HG02943 (cell line): ENCODE measurements around the gene SYNE1.
"Not testable (repeated sequence)": the region's sequence is repeated elsewhere in the genome, so short reads cannot be mapped to it uniquely, and the experiment has no call there.

Source experiments
- ATAC-seq: cut with Tn5 transposase; IDR thresholded peaks from one replicate; pipeline ENCODE4 v1.9.1; 2021; ENCODE audit warnings: mild to moderate bottlenecking, low read depth, moderate library complexity; ENCODE audit not compliant: unreplicated experiment

SYNE1 gene

DNA sequence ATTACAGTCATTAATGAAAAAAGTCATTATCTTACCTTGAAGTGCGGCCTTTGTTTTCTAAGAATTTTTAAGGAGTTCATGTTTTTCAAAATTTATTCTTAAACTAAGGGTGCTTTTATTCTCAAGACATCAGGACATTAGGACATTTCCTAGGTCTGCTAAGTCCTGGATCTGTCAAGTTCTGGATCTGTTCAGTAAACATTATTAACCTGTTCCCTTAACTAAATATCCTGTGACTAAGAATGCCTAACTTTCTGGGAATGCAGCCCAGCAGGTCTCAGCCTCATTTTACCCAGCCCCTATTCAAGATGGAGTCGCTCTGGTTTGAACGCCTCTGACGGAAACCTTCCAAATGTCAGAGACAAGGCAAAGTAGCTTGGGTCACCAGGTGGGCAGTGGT, 302.6 kb downstream of the SYNE1 start:
- no peak for ATAC-seq

GRCh38 chr6:152330961-152331360, 306.2 kb downstream of the SYNE1 start:
- ATAC-seq = no peak

DNA sequence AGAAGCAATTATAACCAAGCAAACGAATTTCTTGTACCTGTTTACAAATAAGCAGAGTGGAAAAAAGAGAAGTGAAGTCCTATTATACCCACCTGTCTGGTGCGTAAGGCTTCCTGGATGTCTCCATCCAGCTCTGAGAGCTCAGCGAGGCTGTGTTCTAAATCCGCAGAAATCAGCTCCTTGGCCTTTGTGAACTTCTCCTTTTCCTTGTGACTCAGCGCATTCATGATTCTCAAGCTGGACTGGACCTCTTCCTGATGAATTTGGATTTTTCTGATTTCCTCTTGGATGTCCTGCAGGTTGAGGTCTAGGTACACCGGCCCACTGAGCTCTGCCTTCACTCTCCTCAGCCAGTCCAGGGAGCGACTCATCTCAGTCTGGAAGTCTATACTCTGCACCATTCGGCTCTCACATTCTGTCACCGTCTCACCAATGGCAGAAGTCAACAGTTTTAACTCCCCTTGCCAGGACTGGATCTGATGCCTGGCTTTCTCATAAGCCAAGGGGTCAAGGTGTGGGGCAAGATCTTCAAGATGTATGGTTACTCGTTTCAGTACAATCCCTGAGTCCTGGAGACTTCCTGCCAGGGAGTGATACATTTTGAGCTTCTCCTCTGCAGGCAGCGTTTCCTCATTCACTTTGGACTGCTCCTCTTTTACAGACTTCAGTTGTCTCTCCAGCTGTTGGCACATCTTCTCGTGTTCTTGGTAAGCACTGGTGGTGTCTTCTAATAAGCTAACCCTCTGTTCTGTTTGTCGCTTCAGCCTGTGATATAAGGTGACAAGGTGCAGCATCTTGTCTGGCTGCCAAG, 307.3 kb downstream of the SYNE1 start:
- no peak for ATAC-seq

GRCh38 chr6:152328200-152328599, 309.0 kb downstream of the SYNE1 start:
- ATAC-seq = not testable (repeated sequence)

DNA sequence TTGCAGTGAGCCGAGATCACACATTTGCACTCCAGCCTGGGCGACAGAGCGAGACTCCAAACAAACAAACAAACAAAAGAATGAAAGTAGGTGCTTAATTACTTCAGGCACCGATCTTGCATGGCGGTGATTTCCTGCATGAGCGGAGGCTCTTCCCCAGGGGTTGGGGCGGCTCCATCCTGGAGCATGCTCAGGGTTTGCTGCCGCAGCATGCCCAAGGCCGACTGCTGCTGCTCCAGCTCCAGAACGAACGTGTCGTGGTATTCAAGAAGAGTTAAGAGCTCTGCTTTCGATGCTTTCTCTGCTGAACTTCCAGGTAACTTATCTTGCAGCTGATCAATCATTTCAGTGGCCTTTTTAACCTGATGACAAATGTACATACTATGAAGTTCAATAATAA, 313.8 kb downstream of the SYNE1 start:
- ATAC-seq = no peak

- ATAC-seq = no peak
Observed at GRCh38 chr6:152318278-152318677, 318.9 kb downstream of the SYNE1 start.

- no peak for ATAC-seq
Observed at GRCh38 chr6:152316024-152316423, 321.1 kb downstream of the SYNE1 start.

GRCh38 chr6:152314483-152314832, 322.7 kb downstream of the SYNE1 start:
- ATAC-seq = no peak

GRCh38 chr6:152313542-152314482, 323.4 kb downstream of the SYNE1 start:
- ATAC-seq = no peak

DNA sequence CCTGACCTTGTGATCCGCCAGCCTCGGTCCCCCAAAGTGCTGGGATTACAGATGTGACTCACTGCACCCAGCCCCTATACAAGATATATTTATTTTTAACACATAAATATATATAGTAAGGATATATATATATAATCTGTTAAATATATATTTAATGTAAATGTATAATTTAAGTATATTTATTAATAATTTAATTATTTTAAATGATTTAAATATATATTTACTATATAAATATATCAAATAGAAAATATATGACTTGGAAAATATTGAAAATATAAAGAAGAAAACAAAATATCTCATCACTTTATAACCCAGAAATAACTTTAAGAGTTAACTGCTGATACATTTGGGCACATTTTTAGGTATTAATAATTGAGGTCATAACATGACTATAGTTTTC, 324.7 kb downstream of the SYNE1 start:
- ATAC-seq = no peak

DNA sequence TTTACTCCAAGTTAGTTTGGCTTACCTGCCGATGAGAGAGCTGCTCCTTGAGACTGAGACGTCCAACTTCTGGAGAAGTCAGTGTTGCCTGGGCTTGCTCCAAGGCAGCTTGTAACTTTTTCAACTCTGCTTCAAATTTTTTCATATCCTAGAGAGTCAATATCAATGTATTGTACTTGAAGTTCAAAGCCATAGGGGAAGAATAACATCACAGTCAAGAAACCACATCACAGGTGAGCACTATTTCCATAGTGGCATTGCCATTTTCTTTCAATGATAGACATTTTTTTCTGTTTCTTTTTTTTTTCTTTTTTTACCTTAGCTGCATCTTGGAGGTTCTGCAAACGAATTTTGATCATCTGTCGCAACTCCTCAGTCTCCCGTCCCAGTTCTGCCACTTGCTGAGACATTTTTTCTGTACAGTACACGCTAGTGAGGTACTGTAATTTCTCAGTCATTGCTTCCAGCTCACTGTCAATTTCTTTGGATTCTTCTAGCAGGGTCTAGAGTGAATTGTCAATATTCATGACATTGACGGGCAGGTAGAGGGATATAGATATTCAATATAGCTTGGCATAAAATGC, 326.7 kb downstream of the SYNE1 start:
- no peak for ATAC-seq

DNA sequence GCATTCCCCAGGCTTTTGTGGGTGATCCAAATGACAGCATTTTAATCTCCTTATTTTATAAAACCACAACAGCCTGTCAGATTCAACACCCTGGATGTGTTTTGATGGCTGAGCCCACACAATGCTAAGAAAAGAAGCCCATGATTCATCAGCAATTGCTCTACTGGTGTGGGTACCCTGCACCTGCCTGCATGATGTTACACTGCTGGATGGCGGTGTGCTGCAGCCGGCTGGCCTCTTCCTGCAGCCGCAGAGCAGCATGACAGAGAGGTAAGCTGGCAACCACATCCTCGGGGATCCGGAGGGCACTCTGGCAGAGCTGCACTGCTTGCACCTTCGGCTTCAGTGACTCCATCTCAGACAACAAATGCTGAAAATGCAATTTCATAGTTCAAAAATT, 327.5 kb downstream of the SYNE1 start:
- ATAC-seq = no peak

GRCh38 chr6:152309006-152309405, 328.2 kb downstream of the SYNE1 start:
- no peak for ATAC-seq

- no peak for ATAC-seq
Observed at GRCh38 chr6:152308306-152308705, 328.9 kb downstream of the SYNE1 start.

DNA sequence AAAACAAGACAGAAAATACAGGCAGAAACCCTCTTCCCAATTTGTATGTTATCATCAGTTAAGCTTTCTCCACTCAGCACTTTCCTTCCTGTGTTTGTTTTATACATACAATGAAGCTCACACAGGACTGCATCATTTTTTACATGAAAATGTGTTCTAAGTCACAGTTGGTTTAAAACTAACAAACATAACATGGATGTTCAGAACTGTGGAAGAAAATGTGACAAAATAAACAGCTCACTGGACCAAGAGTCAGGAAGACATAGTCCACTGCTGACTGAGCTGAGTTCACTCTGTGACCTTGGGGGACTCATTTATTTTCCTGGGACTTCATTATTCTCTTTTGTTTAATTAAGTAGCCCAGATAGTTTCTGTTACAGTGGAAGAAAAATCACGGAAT, 331.5 kb downstream of the SYNE1 start:
- ATAC-seq = no peak

DNA sequence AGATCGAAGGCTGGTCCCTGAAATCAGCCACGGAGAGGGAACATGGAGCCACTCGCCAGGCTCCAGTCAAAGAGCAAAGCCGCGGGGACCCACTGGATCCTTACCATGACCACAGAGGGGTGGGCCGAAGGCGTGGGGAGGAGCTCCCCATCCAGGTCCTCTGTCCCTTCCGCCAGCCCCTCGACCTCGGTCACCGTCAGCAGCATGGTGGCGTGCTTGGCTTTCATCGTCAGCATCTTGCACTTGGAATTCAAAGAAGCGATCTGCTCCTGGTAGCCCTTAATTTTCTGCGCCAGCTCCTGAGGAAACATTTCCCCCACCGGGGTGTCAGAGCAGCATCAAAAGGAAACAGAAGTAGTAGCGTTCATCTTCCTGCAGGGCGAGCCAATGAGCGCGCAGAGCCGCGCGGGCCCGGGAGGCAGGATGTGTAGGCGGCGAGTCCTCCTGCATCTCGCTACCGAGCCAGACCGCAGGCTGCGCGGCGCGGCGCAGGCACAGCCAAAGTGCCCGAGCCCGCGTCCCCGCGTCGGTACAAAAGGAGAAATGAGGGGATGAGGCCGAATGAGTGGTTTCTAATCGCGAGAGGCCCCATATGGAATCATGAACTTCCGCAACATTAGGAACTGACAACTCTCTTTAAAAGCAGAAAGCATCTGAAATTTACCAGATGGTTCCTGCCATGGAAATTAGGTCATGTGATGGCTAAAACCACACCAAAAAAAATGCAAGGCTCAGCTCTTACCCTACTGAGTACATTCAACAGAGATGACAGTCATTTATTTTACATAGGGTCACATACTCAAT, 335.2 kb downstream of the SYNE1 start:
- ATAC-seq = peak; percentile 91

DNA sequence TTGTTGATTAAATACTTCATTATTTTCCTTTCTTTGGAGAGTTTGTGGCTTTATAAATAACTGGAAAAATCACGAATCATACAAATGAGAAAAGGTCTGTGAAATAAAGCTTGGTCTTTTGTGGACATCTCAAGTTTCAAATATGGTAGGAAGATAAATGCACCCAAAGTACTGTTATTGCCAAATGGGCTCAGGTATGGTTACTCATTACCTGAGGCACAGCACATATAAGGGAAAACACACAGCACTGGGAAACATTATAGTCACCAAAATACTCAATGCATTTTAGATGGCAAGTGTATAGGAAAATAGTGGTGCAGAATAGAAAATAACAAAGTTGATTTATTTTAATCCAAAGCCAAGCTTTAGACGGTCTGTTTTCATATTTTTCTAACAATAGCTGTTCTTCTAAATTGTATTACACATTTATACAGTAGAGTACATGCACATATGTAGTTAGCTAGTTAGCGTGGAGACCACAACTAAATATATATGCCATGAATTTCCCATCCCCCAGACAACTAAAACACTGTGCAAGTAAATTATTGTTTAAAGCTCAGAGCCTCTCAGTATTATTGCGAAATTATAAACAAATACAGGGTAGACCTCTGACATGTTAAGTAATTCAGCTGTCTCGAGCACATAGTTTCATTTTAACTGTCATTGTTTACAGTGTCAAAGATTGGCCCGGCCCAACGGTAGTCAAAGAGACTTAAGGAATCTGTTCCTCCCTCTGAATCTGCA, 336.0 kb downstream of the SYNE1 start:
- peak; percentile 29 for ATAC-seq

DNA sequence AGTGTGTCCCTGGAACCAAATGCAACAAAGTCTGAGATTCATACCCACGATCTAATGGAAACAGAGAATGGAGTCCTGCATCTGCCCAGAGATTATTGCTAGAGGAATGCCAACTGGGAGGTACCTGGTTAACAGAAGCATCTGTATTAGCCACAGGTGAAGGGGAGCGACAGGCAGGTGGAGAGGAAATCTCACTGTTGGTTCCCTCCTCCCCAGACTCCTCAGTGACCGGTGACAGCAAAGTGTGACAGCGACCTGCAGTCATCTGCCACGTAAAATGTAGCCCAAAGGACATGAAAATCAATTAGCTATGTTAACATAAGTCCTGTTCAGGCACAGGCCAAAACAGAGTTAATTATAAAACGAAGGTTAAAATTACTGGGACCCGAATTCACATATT, 336.6 kb downstream of the SYNE1 start:
- no peak for ATAC-seq

DNA sequence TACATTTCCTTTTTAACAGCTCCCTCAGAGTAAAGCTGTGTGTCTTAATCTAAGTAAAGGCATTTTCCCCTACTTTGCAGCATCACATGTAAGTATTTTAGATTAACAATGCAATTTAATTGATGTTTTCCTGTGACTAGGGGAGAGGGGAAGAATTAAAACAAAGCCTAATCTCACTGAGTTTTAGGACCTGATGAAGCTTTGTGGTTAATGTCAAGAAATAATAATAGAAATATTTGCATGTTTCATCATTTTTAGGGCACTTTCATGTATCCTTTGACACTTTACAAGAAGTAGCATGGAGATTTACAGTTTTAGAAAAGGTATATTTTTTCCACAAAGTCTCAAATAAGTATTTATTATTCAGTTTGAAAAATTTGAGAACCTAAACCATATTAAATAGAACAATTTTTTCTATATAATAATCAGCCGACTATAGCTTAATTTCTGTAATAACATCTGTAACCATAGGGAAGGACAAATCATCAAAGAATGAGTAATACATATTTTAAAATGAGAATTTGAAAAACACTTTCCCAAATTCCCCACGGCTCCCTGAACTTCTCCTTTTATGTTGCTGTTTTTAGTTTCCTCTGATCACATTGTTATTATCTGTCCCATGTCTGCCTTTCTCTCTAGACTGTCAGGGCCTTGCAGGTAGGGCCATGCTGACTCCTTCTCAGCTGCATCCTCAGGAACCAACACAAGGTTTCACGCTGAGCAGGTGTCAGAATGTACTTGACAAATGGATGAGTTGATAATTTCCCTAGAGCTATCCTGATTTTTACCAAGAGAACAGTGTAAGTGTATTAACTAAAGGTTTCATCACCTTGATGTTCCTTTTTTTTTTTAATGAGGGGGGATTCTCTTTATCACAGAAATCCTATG, 338.1 kb downstream of the SYNE1 start:
- ATAC-seq = no peak
